GM13976 (cell line): Measurements from ENCODE around the gene LRRC37A3.

Source experiments
- DNase-seq: peaks from one replicate; pipeline ENCODE4 v3.0.0; 2012; ENCODE audit warnings: low spot score
- in situ Hi-C: fragments of 300-500 bp; cut with MboI; formaldehyde crosslinking; loops from one replicate; pipeline ENCODE4 v1.12.0; 2022; ENCODE audit warnings: low sequenced_read_pairs, mixed read lengths, inconsistent platforms; ENCODE audit not compliant: unreplicated experiment
- TF ChIP-seq, protein P1 (sequence below): IDR thresholded peaks from 2 replicates; pipeline ENCODE4 v1.5.1; 2012; ENCODE audit warnings: borderline replicate concordance, mild to moderate bottlenecking; ENCODE audit not compliant: insufficient read depth; ENCODE audit errors: extremely low read depth, missing control alignments, control extremely low read depth

LRRC37A3 gene

DNA sequence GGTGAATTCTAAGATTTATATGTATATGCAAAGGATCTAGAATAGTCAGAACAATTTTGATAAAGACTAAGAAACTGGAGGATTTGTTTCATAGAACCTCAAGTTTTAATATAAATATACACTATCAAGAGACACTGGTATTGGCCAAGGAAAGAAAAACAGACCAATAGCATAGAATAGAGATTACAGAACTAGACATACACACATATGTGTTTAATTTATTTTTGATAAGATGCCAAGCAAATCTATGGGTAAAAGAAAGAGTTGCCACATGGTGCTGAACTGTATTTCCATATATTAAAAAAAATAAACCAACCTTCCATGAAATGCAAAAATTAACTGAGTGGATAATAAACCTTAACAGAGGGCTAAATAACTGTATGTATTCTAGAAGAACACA lies 27.9 kb upstream of the LRRC37A3 start:
- TF ChIP-seq, protein P1, sequence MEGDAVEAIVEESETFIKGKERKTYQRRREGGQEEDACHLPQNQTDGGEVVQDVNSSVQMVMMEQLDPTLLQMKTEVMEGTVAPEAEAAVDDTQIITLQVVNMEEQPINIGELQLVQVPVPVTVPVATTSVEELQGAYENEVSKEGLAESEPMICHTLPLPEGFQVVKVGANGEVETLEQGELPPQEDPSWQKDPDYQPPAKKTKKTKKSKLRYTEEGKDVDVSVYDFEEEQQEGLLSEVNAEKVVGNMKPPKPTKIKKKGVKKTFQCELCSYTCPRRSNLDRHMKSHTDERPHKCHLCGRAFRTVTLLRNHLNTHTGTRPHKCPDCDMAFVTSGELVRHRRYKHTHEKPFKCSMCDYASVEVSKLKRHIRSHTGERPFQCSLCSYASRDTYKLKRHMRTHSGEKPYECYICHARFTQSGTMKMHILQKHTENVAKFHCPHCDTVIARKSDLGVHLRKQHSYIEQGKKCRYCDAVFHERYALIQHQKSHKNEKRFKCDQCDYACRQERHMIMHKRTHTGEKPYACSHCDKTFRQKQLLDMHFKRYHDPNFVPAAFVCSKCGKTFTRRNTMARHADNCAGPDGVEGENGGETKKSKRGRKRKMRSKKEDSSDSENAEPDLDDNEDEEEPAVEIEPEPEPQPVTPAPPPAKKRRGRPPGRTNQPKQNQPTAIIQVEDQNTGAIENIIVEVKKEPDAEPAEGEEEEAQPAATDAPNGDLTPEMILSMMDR: no peak
- in situ Hi-C loops: loop anchor here (25.0 kb wide), 1 partner anchor 160 kb away; no protein-coding TSS in a partner anchor

DNA sequence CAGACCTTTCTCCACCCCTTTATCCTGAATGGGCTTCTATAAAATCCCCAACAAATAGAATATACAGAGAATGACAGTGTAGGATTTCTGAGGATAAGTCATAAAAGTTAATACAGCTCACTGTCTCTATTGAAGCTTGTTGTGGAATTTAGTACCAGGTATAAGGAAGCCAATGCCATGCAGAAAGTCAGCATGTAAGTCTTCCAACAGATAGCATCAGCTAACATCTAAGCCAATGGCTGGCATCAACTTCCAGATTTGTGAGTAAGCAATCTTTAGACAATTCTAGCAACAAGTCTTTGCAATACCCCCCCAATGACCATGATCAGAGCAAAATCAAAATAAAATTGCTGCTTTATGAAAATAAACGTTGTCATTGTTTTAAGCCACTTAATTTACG lies 22.5 kb upstream of the LRRC37A3 start:
- TF ChIP-seq, protein P1: no peak
- DNase-seq: no peak
- in situ Hi-C loops: loop anchor here (25.0 kb wide), 1 partner anchor 154 kb away; no protein-coding TSS in a partner anchor

More for the DNA sequence above, 27.9 kb upstream of the LRRC37A3 start:
- no peak for DNase-seq

DNA sequence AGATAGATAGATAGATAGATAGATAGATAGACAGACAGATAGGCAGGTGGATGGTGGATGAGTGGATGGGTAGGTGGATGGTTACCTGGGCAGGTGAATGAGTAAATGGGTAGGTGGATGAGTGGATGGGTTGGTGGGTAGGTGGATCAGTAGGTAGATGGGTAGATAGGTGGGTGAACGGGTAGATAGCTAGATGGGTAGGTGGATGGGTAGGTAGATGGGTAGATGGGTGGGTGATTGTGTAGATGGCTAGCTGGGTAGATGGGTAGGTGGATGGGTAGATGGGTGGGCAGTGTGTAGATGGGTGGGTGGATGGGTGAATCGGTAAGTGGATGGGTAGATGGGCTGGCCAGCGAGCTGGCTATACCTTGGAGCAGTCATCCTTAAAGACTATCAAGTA lies 21.8 kb upstream of the LRRC37A3 start:
- TF ChIP-seq, protein P1: no peak
- in situ Hi-C loops: loop anchor here (25.0 kb wide), 1 partner anchor 154 kb away; no protein-coding TSS in a partner anchor
- no peak for DNase-seq

DNA sequence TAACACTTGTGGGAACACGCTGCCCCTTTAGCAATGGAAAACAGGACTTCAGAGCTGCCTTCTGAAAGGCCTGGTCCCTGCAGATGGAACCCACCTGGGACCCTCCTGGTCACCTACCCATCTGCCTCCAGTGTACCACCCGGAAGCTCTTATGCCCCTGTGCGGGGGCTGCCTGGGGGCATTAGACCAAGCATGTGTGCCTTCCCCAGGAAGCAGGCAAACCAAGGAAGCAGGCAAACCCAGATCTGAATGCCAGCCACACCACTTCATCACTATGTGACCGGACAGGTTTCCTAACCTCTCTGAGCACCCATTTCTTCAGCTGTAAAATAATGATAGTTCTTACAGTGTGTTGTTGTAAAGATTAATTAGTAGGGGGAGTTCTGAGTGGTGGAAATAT lies 20.8 kb upstream of the LRRC37A3 start:
- in situ Hi-C loops: loop anchor here (25.0 kb wide), 1 partner anchor 153 kb away; no protein-coding TSS in a partner anchor
- TF ChIP-seq, protein P1: no peak

DNA sequence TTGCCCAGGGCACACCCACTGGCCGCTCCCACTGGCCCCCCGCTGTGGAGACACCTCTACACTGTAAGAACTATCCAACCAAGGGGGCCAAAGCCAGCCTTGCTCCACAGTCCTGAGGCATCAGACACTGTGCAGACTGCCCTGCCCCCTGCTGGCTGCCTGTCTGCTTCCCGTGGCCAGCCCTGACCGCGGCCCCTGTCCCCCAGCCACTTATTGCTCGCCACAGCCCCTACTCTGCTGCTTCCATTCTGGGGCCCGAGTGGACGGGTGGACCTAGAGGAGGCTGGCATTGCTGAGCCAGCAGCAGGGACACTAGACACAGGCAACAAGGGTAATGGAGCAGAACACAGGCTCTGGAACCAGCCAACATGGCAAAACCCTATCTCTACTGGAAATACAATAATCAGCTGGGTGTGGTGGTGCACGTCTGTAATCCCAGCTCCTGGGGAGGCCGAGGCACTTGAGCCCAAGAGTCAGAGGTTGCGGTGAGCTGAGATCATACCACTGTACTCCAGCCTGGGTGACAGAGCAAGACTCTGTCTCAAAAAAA lies 19.7 kb upstream of the LRRC37A3 start:
- in situ Hi-C loops: loop anchor here (25.0 kb wide), 1 partner anchor 152 kb away; no protein-coding TSS in a partner anchor
- TF ChIP-seq, protein P1: peak; percentile 83
- peak; percentile 81 for DNase-seq

More for the DNA sequence above, 20.8 kb upstream of the LRRC37A3 start:
- no peak for DNase-seq

DNA sequence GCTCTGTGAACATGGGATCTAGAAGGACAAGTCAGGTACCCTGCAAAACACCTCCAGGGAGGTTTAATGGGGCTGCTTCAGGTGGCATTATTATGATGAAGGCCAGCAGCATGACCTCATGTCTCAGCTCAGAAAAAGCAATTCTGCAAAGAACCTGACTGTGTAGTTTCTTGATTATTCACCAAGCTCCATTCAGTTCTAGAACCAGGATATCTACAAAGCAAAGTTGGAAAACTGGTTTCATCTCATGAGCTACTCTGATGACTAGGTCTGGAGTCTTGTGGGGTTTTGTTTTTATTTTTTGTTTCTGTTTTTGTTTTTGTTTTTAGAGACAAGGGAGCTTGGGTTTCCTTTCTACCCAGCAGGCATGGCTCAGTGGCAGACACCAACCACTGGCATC lies 19.0 kb upstream of the LRRC37A3 start:
- TF ChIP-seq, protein P1: no peak
- DNase-seq: no peak
- in situ Hi-C loops: loop anchor here (25.0 kb wide), 1 partner anchor 151 kb away; no protein-coding TSS in a partner anchor
